Stimulated activated CD4-positive, alpha-beta T cell treated with anti-CD3 and anti-CD28 coated beads, Interleukin-12 subunit alpha, Interleukin-12 subunit beta, amount 100 ng/mL, for 4 hours (primary cell): ENCODE results near the gene ZFPM1.
"Not testable (repeated sequence)": the region's sequence is repeated elsewhere in the genome, so short reads cannot be mapped to it uniquely, and the experiment has no call there.

Experiments
- DNase-seq: peaks from one replicate; pipeline ENCODE4 v3.0.0-alpha.2; 2020

Gene ZFPM1

GRCh38 chr16:88453217-88453531, at the start of gene ZFPM1:
TSS of gene ZFPM1 (plus strand) at chr16:88453280. CDS start at chr16:88453639, 359 bp downstream.
- DNase-seq, result no peak

GRCh38 chr16:88403794-88404581, 49.1 kb upstream of the ZFPM1 start:
- DNase-seq, result no peak

- no peak for DNase-seq
Observed at GRCh38 chr16:88404769-88405168, 48.3 kb upstream of the ZFPM1 start.

GRCh38 chr16:88405216-88406060, 47.6 kb upstream of the ZFPM1 start:
- DNase-seq, result no peak

- DNase-seq, result no peak
Observed at GRCh38 chr16:88406096-88407041, 46.7 kb upstream of the ZFPM1 start.

- no peak for DNase-seq
Observed at GRCh38 chr16:88407042-88407420, 46.0 kb upstream of the ZFPM1 start.

- DNase-seq, result no peak
Observed at GRCh38 chr16:88407807-88408206, 45.3 kb upstream of the ZFPM1 start.

GRCh38 chr16:88408561-88409142, 44.4 kb upstream of the ZFPM1 start:
- no peak for DNase-seq

GRCh38 chr16:88409296-88410065, 43.6 kb upstream of the ZFPM1 start:
- no peak for DNase-seq

GRCh38 chr16:88410297-88410968, 42.6 kb upstream of the ZFPM1 start:
- DNase-seq, result not testable (repeated sequence)

- DNase-seq, result no peak
Observed at GRCh38 chr16:88411951-88412576, 41.0 kb upstream of the ZFPM1 start.

- no peak for DNase-seq
Observed at GRCh38 chr16:88412766-88413165, 40.3 kb upstream of the ZFPM1 start.

GRCh38 chr16:88413231-88413630, 39.8 kb upstream of the ZFPM1 start:
- DNase-seq, result no peak

- no peak for DNase-seq
Observed at GRCh38 chr16:88413631-88414030, 39.4 kb upstream of the ZFPM1 start.

- DNase-seq, result no peak
Observed at GRCh38 chr16:88414521-88415380, 38.3 kb upstream of the ZFPM1 start.

- DNase-seq, result no peak
Observed at GRCh38 chr16:88415381-88415705, 37.7 kb upstream of the ZFPM1 start.

GRCh38 chr16:88415713-88416323, 37.3 kb upstream of the ZFPM1 start:
- DNase-seq, result no peak

- no peak for DNase-seq
Observed at GRCh38 chr16:88416686-88417085, 36.4 kb upstream of the ZFPM1 start.

GRCh38 chr16:88417684-88418476, 35.2 kb upstream of the ZFPM1 start:
- DNase-seq, result no peak
